NCI-H2081 treated with DMSO at 0.1 percent for 48 hours (cell line): Measurements from ENCODE around the gene FRMD4A.
"Not testable (repeated sequence)": the region's sequence is repeated elsewhere in the genome, so short reads cannot be mapped to it uniquely, and the experiment has no call there.

Experiments used
- DNase-seq: peaks from one replicate; lab custom pipeline; 2025; lab: John Stamatoyannopoulos, UW

Gene FRMD4A

DNA sequence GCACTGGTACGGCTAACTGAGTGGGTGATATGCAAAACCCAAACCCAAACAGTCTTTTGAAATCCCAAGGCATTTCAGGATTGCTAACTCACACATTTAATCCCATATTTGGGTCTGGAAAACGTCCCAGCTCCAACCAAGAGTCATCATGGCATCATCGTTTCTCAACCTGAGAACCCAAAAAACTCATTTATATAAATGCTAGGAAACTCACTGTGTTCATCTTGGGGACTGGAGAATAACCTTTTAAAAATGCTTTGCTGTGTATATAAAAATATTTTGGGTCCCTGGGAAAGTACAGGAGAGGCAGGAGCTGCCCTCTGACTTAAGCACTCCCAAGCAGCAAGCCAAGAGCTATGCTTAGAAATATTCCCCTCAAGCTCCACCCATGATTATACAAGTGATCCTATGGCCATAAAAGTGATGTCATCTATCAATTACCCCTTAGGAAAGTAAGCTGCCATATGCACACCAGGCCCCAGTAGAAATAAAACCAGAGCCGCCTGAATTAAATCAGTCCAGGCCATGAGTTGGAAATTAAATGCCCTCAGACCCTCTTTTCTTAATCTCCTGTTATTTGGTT lies 352.1 kb downstream of the FRMD4A start:
- DNase-seq: no peak

DNA sequence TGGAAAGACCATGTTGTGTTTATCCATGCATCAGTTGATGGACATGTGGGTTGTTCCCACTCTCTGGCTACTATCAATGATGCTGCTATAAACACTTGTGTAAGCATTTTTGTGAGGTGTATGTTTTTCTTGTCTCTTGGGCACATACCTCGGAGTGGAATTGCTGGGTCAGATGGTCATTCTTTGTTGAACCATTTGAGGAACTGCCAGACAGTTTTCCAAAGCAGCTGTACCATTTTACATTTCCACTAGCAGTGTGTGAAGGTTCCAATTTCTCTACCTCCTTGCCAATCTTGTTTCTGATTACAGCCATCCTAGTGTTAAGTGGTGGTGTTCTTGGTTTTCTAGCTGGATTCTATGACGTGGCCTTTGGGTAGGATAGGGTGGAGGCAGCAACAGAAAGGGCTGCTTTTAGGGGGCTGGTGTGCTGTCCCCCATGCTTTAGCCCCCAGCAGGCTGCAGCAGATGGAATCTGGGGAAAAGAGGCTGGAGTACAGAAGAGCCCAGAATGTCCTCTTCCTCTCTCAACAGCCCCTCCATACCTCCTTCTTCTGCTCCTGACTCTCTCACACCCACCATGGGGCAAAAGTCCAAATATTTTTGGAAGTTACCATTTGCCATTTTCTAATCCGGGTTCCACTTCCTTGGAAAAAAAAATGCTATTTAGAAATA lies 352.7 kb downstream of the FRMD4A start:
- DNase-seq: no peak

DNA sequence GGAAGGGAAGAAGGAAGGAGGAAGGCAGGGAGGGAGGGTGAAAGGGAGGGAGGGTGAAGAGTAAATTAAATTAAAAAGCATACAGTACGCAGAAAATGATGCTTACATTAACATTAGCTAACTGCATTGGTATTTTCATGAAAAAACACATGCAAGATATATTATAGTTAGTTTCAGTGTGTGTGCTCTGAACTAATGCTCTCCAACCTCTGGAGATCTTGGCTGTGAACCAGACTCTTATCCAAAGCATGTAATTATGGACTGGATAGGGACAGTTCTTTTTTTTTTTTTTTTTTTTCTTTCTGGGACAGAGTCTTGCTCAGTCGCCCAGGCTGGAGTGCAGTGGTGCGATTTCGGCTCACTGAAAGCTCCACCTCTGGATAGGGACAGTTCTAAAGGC lies 357.0 kb downstream of the FRMD4A start:
- DNase-seq: no peak

DNA sequence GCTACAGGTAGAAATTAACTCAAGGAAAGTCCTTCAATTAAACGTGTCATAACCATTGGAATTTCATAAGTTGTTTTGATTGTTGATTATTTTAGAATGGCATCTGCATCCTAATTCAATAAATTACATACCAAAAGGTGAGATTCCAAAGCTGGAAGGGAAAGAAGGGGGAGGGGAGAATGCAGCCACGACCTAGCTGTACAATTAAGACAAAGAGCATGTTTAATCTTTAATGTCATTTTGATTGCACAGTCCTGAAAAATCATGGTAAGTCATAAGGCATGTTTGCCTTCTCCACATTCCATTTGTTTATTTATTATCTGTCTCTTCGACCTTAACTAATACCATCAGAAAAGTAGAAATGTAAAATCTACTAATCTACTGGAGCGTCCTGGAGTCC lies 358.1 kb downstream of the FRMD4A start:
- no peak for DNase-seq

DNA sequence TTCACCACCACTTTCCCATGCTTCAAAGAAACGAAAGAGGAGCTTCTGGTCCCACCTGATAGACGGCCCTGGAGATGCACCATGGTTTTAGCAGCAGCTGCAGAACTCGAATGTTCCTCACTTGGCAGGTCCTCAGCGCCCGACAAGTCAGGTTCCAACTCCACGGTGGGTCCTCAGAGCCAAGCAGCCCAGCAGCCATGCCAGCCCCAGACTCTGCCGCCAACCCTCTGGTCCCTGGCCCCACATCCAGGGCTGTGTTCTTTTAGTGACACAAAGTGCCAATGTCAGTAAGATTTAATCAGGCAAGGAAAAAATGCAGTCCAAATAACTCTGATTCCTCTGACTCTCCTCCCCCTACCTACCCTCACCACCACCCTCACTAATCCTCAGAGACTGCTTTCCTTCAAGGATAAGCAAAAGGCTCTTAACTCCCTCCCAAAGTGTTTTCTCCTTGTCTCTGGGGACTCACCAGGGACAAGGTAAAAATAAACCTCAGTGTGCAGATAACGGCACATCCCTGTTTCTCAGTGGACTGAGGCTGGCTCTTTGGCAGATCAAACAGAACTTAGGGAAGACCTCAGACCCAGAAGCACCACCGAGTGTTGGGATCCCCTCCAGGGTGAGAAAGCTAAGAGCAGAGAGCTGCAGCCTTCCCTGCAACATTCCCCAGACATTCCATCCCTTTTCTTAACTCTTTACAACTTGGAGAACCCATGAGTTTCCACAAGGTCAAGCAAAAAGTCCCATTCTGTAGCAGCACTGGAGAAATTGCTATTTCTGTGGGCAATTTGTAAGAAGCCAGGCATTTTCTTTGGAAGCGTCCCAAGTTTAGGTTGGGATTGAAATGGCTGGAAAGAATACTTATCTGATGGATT lies 358.9 kb downstream of the FRMD4A start:
- no peak for DNase-seq

DNA sequence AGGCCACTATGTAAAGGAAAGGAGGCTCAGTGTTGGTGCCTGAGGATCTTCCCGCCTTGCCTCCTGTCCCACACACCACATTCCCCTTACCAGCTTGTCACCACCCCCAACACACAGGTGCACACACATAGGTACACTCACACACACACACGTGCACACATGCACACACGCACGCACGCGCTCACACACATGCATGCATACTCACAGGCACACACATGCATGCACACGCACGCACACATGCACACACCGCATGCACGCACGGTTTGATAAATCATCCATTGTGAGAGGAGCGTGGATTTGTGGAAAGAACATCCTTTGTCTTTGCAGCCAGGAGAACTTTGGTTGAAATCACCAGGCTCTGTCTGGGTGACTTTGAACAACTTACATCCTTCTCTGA lies 359.8 kb downstream of the FRMD4A start:
- DNase-seq: no peak

DNA sequence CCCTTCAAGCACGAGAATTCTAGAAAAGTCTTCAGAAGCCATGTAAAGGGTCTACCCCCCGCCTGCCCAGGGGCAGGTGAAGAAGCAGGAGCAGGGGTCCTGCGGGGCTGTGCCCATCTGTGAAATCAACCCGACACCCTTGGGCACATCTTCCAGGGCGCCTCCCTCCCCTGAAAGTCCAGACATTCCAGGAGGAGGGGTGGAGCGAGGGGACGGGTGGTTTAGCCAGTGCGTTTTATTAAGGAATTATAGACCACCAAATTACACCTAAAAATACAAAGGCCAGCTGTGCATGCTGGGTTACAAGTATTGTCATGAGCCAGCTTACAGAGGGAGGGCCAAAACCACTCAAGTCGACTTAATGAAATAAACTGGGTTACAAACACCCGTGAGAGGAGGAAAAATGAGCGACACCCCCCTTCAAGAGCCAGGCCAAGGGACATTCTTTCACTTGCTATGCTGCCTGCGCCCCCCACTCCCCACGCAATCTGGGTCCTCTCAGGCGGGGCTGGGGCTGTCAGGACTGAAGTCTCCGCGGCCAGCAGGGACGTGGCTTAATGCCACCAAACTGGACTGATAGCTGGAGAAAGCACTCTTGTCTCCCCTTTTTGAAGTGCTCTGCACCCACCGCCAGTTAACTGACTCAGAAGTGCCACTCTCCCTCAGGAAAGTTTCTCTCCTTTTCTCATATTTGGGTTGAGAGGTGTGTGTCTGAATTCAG lies 360.3 kb downstream of the FRMD4A start:
- DNase-seq: no peak

DNA sequence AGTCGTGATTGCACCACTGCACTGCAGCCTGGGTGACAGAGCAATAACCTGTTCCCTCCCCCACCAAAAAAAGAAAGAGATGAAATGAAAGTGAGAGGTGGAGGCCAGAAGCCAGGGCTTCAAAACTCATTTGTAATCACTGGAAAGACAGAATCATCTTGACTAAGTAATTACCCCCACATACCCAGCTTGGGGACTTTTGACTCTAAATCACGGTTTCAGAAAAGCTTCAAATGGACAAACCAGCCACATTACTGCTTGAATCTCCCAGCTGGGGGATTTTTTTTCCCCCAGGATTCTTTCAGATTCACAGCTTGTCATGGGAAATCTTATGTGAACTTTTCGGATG lies 361.0 kb downstream of the FRMD4A start:
- no peak for DNase-seq

DNA sequence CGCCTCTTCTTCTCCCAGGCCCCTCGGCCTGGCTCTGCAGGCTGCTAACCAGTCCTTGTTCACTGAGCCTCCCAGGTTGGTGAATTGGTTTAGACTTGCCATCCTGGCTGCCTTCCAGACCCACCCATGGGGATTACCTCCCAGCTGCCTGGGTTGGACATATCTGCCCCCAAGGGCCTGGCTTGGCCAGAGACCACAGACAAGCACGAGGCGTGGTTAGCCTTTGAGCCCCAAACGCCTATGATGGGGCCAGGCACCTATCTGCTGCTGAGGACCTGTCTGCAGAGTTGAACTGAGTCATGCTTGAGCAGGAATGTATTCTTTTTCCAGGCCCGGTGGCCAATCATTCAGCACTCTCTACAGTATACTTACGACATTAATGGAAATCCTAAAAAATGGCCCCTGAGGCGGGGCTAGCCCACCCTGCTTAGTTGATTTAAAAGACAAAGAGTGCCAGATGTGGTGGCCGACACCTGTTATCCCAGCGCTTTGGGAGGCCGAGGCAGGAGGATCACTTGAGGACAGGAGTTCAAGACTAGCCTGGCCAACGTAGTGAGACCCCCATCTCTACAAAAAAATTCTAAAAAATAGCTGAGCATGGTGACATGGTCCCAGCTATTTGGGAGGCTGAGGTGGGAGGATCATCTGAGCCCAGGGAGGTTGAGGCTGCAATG lies 361.5 kb downstream of the FRMD4A start:
- DNase-seq: no peak

DNA sequence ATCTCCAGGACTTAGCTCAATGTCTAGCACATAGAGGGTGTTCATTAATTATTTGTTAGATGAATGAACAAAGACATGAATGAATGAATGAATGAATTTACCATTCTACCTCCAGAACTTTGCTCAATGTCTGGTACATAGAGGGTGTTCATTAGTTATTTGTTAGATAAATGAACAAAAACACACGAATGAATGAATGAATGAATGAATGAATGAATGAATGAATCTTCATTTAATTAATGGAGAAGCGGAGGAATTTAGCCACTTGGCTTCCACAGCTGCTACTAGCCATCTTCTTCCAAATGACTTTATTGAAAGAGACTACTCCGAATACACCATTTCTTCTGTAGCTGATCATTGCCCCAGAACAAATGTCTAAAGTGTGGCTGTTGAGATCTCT lies 368.9 kb downstream of the FRMD4A start:
- DNase-seq: no peak

DNA sequence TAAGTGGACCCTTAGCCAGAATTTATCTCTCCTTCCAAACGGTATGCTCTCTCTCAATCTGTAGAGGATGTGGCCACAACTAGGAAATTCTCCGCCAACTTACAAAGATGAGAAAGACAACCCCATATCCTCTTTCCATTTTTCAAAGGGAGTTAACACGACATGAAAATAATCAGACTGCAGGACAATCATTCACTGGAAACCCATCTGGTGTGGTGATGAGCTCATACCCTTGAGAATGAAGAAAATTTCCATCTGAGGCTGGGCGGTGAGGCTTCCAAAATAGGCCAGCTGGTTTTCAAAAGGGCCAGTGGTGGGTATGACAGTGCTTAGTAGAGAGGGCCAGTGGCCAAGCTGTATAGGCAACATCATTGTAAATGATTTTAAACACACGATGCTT lies 369.6 kb downstream of the FRMD4A start:
- DNase-seq: no peak

DNA sequence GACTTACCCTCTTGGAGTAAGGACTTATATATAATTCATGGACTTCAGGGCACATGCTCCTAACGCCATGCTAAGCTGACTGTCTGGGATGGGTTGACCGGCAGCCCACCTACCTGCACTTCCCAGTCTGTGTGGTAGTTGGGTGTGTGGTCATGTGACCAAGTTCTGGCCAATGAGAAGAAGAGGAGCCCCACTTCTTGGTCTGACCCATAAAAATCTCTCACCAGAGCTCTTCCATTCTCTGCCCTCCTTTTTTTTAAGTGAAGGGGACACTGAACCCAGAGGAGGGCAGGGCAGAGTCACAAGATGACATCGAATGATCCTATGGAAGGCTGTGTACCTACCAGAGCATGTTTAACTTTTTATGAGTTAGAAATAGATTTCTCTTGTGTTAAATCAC lies 370.1 kb downstream of the FRMD4A start:
- no peak for DNase-seq

DNA sequence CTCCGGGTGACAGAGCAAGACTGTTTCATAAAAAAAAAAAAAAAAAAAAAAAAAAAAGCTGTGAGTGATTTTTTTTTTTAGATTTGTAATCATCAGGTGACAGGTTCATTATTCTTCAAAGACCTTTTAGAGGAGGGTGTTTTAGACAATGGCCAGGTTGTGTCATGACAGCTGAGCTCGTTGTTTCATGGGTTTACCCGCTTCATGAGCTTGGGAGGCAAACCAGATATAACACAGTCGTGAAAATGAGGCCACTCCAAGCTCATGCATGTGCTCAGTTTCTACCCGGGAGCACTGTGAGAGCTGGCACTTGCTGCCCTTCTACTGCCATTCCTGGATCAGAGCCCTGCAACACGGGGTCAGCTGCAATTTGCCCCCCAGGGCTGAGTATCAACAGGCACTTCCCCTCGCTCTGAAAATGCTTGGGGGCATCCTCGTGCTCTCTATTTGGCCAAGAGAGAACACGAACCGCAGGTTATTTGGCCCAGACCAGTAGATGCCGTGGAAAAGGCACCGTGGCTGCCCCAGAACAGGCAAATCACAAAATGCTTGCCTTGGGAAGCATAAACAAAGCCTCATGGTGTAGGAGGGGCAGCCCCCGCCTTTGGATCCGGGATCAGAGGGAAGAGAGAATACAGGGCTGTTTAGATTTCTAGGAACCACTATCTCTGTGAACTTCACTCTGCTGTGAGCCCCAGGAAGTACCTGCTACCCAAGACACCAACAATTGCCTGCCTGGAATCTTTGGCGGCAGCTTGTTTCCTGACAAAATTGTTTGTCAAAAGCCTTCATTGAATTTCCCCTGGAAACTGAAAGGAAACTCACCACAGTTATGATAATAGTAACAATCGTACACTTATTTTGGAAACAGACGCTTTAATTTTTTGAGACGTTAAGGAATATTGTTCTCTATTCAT lies 371.0 kb downstream of the FRMD4A start:
- DNase-seq: no peak

DNA sequence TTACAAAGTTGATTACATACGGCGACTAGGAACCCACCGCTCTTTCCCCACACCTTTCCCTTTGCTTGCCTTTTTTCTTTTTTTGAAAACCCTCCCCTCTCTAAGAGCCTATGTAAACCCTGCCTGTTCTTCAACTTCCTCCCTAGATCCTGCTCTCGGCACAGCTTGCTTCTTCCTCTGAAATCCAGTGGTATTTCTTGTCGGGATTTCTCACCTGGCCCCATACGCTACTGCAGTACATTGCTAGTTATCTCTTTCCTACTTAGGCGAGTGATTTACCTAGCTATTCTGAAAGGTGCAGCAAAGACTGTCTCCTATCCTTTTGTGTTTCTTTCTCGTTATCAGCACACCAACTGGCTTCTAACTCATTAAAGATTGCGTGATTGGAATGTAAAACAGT lies 372.9 kb downstream of the FRMD4A start:
- DNase-seq: no peak

DNA sequence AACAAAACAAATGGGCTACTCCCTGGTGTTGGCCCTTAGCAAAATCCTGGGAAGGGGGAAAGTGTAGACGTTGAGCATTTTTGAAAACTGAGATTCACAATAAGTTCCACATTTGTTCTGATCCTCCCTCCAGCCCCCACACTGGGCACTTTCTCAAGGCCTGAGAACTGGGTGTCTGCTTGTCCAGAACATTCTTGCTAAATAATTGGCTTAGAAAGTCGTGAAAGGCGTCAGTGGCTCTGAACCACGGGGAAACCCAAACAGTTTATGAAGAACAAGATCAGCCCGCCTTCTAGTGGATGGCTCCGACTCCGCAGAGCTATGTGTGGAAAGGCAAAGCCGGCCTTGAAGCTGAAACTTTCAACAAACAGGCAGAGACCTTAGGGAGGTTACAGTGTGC lies 373.9 kb downstream of the FRMD4A start:
- no peak for DNase-seq

DNA sequence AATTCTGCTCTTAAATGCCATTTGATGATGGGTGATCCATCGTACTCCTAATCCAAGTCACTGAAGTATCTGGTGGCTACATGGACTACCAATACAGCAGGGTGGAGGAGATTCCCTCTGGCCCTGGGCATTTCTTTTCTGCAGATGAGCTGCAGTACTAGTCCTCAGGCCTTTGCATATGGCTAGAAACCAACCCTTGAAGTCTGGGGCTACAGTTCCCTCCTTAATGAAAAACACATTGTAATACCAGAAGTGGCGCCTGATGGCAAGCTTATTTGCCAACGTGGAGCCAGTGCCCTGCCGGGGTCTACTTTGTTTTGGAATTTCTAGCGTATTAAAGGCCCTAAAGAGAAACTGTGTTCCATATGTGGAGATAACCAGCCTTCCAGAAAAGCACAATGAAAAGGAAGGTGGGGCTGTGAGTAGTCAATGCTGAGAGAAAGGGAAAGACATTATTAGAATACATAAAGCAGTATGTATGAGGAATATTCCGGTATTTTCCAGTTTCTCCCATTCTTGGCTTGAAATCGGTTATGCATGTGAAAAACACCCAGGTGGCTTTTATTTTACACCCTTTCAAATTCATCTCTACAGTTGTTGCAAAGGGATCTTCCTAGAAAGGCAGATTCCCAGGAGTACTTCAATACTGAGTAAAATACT lies 375.2 kb downstream of the FRMD4A start:
- no peak for DNase-seq

DNA sequence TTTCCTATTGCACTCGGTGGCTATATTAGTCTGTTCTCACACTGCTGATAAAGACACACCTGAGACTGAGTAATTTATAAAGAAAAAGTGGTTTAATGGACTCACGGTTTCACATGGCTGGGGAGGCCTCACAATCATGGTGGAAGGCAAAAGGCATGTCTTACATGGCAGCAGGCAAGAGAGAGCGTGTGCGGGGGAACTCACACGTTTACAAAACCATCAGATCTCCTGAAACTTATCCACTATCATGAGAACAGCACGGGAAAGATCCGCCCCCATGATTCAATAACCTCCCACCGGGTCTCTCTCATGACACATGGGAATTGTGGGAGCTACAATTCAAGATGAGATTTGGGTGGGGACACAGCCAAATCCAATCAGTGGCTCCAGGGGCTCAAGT lies 376.5 kb downstream of the FRMD4A start:
- not testable (repeated sequence) for DNase-seq

DNA sequence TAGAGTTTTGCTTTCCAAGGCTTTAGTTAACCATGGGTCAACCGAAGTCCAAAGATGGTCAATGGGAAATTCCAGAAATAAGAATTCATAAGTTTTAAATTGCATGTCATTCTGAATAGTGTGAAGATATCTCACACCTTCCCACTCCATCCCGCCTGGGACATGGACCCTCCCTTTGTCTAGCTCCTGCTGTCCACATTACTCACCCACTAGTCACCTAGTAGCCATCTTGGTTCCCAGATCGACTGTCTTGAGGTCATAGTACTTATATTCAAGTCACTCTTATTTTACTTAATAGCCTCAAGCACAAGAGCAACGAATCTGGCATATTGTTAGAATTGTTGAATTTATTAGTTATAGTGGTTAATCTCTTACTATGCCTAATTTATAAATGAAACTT lies 377.4 kb downstream of the FRMD4A start:
- no peak for DNase-seq

DNA sequence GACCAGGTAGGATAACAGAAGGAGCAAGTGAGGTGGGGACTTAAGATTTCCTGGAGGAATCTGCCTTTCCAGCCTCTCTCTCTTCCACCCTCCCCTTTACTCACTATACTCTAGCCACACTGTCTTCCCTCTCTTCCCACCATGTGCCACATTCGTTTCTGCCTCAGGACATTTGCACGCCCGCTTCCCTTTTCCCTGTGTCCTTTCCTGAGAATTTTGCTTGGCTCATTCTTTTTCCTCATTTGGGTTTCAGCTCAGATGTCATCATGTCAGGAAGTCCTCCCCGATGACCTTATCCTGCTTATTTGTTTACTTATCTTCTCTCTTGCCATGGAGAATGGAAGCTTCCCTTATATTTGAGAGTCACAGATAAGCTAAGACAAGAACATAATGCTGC lies 380.2 kb downstream of the FRMD4A start:
- DNase-seq: no peak

DNA sequence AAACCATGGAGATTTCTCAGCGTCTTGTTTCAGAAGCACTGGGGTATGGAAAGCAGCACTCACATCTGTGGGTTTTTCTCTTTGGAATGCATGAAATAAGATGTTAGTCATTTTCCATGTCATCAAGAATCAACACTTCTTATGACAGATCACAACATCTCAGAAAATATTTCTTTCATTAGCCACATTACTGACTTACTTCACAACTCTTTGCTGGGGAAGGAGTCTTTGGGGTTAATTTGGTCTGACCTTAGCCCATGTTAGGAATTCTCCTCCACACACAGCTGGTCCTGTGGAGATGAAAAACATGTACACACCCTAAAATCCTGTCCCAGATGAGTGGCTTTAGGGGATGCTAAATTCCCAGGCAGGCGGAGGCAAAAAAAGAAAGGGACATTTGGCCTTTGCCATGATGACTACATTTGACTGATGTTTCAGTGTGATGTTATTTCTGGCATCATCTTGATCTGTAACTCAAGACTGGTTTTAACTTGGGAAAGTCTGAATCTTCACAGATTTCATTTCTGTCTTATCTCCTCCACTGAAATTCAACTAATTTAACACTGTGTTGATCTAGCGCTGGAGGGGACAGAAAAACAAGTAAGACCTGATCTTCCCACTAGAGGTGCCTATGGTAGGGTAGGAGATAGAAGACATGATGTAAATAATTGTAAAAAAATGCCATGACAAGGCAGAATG lies 380.7 kb downstream of the FRMD4A start:
- DNase-seq: no peak
